Nucleus accumbens (tissue), 56 donors: ENCODE results near the gene GNB5.
"Not testable (repeated sequence)": the region's sequence is repeated elsewhere in the genome, so short reads cannot be mapped to it uniquely, and the experiment has no call there.

Experiments
- DNase-seq, 56 donors: peaks; one replicate each; lab custom pipeline; 2025; lab: John Stamatoyannopoulos, UW

Gene GNB5

DNA sequence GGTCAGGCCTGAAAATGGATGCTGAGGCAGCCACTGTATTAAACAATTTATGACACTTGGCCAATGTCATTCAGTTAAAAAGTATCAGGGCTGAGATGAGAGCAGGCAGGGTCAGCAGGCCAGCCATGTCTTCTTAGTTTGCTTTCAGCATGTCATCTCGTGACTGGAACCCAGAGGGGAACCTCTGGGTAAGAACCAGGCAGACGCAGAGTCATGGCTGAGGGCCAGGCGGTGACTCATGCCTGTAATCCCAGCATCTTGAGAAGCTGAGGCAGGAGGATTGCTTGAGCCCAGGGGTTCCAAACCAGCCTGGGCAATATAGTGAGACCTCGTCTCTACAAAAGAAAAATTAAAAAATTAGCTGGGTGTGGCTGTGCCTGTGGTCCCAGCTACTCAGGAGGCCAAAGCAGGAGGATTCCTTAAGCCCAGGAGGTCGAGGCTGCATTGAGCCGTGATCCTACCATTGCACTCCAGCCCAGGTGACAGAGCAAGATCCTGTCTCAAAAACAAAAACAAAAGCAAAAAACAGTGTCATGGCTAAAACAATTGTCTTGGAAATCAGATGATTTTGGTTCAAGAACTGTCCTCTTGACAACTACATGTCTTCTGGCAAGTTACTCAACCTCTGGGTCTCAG, 90.3 kb downstream of the GNB5 start:
- peak in 7 of 56 donors; percentile 6 to 73 (median 28) for DNase-seq

DNA sequence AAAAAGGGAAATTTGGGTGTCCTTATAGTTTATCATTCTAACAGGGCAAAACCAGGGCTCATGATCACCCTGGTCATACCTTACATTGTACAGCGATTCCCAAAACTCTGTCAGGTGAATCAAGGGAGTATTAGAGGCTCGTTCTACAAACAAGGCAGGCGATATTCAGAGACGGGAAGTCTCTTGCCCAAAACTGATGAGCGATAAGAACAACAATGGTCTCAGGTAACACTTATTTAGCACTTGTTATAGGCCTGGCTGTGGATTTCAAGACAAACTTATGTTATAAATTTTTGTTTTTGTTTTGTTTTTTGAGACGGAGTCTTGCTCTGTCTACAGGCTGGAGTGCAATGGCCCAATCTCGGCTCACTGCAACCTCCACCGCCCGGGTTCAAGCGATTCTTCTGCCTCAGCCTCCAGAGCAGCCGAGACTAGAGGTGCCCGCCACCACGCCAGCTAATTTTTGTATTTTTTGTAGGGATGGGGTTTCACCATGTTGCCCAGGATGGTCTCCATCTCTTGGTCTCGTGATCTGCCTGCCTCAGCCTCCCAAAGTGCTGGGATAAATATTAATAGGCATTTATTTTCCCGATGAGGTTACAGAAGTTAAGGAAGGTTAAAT, 91.4 kb downstream of the GNB5 start:
- no peak for DNase-seq

DNA sequence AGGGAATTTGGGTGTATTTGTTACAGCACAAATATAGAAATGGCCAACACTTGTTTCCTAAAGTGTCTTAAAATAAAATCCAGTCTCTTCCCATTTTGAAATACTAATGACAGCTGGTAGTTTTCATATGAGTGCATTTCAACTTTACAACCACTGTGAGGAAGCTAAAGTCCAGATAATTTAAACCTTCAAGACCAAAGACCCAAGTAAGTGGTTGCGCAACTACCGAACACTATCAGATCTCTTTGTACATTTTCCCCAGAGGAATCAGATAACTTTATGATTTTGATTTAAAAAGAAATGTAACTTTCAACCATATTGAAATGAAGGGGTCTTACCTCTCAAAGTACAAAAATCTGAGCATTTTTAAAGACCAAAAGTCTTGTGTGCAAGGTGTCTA, 92.9 kb downstream of the GNB5 start:
- no peak for DNase-seq

DNA sequence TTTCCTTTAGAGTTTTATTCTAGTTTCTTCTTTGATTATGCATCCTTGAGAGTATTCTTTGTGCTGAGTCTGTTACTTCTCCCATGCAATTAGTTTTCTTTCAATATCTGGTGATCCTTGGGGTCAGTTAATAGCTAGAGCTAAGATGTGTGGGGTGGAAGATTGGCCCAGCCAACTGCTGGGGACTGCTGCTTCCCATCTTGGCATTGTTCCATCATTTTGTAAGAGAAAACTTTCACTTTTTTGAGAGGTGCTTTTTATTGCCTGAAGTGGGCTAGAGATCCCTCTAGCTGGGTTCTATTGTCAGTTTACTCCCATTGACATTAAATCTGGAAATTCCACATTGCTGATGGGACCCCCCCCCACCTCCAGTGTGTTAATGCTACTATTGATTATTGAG, 94.0 kb downstream of the GNB5 start:
- DNase-seq: no peak

DNA sequence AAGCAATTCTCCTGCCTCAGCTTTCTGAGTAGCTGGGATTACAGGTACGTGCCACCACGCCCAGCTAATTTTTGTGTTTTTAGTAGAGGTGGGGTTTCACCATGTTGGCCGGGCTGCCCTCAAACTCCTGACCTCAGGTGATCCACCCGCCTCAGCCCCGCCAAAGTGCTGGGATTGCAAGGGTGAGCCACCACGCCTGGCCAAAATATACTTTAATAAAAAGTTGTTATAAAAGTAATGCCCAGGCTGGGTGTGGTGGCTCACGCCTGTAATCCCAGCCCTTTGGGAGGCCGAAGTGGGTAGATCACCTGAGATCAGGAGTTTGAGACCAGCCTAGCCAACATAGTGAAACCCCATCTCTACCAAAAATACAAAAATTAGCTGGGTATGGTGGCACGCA, 94.7 kb downstream of the GNB5 start:
- DNase-seq: not testable (repeated sequence)

DNA sequence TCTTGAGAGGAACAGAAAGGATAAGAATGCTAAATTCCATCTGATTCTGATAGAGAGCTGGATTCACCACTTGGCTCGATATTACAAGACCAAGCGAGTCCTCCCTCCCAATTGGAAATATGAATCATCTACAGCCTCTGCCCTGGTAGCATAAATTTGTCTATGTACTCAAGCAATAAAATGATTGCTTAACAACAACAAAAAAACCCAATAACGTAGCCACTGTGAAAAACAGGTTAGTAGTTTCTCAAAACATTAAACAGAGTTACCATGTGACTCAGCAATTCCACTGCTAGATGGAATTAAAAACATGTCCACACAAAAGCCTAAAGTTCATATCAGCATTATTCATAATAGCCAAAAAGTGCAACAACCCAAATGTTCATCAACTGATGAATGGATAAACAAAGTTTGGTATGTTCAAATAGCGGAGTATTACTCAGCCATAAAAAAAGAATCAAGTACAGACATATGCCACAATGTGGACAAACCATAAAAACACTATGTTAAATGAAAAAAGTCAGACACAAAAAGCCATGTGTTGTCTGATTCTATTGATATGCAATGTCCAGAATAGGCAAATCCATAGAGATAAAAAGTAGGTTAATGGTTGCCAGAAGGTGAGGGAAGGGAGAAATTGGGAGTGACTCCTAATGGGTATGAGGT, 95.5 kb downstream of the GNB5 start:
- DNase-seq: no peak

DNA sequence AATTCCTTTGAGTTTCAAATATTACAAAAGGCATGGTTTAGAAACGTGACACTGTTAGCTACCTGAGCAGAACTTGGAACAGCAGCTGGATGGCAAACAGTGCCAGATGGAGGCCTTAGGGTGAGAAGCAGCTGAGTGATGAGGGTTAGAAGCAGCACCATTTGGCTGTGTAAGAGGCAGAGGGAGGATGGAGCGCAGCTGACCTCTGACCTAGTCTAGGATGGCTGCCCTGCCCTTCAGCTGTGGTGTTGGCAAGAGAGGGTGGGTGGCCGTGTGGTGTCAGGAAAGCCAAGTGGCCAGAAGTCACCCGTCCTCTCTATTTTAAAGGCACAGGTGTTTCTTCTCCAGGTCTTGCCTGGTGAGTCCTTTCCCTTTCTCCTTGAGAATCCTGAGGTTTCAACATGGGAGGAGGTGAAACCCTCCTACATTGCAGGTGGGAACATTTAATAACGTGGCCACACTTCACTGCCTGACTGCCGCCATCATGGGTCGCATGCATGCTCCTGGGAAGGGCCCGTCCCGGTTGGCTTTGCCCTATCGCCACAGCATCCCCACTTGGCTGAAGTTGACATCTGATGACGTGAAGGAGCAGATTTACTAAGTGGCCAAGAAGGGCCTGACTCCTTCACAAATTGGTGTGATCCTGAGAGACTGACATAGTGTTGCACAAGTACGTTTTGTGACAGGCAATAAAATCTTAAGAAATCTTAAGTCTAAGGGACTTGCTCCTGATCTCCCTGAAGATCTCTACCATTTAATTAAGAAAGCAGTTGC, 96.2 kb downstream of the GNB5 start:
- no peak for DNase-seq

DNA sequence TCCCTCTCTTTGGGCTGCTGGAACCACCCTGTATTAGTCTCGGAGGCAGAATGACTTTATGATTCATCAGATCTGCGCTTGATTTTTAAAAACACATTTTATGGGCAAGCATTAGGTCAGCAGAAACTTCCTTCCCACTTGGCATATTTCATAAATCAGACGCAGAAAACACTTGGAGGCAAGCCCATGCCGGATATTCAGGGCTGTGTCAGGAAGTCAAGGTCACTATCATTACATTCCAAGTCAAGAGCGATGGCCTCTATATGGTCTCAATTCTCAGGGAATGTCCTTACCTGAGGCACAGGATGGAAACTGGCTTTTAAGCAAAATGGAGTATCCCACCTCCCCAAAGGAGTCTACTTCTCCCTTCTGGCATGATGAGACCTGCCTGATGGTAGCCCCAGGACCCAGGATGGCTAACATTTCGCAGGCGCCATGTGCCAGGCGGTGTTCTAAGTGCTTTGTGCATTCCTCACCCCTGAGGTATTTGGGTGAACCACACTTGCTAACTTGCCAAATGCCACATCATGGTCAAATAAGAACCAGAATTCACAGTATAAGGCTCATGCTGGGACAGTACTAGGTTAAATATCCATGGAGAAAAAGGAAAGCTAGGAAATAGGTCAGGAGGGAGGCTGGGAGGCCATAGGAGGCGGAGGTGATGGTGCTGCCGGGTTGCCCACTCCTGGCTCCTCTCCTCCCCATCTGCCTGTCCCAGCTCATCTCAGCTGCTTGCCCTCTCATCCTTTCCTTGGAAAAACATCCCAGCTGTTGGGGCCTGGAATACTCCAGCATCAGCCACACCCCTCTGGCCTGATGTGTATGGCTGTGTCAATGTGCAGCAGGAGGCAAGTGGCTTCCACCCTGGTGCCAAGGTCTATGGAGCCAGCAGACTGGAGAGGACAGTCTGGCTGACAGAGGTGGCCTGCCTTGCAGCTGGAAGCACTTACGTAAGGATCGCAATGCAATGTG, 97.4 kb downstream of the GNB5 start:
- DNase-seq: no peak

DNA sequence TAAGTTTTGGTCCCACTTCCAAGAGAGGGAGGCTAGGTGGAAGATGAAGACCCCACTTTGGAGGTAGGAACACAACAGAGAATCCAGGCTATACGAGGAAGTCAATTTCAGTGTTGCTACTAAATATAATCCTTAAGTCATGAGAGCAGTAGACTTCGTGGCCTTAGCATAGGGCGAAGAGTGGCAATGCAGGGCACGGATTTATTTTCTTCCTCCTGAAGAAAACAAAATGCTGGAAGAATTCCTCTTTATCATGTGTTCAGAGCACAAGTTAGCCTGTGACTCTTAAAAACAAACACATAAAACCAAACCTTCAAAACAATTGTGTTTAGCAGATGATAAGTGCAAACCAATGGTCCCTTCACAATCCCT, 98.0 kb downstream of the GNB5 start:
- DNase-seq: no peak

GRCh38 chr15:52090193-52090592, 101.0 kb downstream of the GNB5 start:
- DNase-seq: no peak

DNA sequence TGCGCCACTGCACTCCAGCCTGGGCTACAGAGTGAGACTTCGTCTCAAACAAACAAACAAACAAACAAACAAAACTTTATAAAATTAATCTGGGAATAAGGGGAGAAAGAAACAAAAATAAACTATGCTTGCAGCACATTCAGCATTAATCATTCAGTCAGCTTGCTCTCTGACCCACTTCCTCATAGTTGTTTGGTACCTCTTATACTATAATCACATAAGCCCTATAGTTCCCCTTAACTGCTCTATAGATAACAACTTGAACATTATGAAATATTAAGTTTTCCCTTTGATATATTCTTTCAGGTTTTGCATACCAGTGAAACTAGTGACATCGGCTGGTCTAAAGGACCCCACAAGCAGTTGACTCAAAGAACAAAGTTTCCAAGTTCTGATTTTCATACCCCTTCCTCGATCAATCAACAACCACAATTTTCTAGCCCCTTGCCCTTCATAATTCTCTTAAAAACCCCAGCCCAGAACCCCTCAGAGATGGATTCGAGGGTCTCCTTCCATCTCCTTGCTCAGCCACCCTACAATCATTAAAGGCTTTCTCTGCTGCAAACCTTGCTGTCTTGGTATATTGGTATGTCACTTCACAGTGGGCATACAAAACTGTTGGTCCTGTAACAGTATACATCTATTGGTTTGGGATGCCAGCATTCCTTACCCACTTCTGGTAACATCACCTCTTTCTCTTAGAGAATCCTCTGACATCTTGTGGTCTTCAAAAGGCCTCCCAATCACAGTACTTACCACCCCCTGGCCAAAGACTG, 105.0 kb downstream of the GNB5 start:
- no peak for DNase-seq

GRCh38 chr15:52085299-52085698, 105.9 kb downstream of the GNB5 start:
- no peak for DNase-seq

GRCh38 chr15:52083603-52084002, 107.6 kb downstream of the GNB5 start:
- DNase-seq: no peak

- not testable (repeated sequence) for DNase-seq
These were observed 108.2 kb downstream of the GNB5 start for GRCh38 chr15:52083037-52083359.

- no peak for DNase-seq
These were observed 108.8 kb downstream of the GNB5 start for GRCh38 chr15:52082197-52083036.

GRCh38 chr15:52080706-52081392, 110.3 kb downstream of the GNB5 start:
- DNase-seq: peak in 6 of 56 donors; percentile 9 to 18 (median 12)

GRCh38 chr15:52080031-52080430, 111.2 kb downstream of the GNB5 start:
- peak in 15 of 56 donors; percentile 8 to 57 (median 19) for DNase-seq
